ENCODE results near the gene OR8K5. TPM values are rescaled to one million over a fixed set of nuclear protein-coding genes. Genes with fewer than 3 reads are reported as not detected.

Gene OR8K5
- total and polyA plus RNA-seq, 2 donors (not counting 1 experiment from before 2014, with no cell fraction given), result not detected

DNA sequence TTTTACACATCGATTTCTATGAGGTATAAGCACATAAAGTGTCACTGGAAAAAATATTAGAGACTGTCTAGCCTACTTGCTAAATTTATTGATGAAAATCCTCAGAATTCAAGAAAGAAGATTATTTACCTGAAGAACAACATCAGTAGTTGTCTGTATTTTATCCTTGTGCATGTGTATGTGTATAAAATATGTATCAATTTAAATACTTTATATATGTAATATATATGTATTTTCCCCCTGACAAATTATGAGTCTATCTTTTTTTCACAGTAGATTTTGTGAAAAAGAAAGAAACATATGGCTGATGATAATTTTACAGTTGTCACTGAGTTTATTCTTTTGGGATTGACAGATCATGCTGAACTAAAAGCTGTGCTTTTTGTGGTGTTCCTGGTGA, 16.2 kb upstream of the OR8K5 start, which contains the start of gene OR5J2:
OR5J2 (plus strand) TSS at position 301 of the 400 bp plus-strand sequence; CDS start at position 301, 0 bp downstream.
- CTCF ChIA-PET, result no interaction called here
- no peak within 1 kb of the TSS for H3K4me3 Mint-ChIP-seq
- no peaks in the 10 kb centered on the region for H3K4me1 Mint-ChIP-seq
- H3K9ac ChIP-seq (ENCODE audit: low read length), result no peak within 1 kb of the TSS
- no peak for TF ChIP-seq EZH2 (IDR thresholded peaks at IDR 0.05; ENCODE audit: borderline replicate concordance, insufficient read depth, low read depth, low read length, poor library complexity, severe bottlenecking)
- TF ChIP-seq, protein P1, sequence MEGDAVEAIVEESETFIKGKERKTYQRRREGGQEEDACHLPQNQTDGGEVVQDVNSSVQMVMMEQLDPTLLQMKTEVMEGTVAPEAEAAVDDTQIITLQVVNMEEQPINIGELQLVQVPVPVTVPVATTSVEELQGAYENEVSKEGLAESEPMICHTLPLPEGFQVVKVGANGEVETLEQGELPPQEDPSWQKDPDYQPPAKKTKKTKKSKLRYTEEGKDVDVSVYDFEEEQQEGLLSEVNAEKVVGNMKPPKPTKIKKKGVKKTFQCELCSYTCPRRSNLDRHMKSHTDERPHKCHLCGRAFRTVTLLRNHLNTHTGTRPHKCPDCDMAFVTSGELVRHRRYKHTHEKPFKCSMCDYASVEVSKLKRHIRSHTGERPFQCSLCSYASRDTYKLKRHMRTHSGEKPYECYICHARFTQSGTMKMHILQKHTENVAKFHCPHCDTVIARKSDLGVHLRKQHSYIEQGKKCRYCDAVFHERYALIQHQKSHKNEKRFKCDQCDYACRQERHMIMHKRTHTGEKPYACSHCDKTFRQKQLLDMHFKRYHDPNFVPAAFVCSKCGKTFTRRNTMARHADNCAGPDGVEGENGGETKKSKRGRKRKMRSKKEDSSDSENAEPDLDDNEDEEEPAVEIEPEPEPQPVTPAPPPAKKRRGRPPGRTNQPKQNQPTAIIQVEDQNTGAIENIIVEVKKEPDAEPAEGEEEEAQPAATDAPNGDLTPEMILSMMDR (IDR thresholded peaks at IDR 0.05), result no peak
- no peak within 1 kb of the TSS for H3K27ac ChIP-seq (ENCODE audit: low read length in 2 of 2)
- intact Hi-C loops (cut with micrococcal nuclease), result no loop called here
- no peaks in the 10 kb centered on the region for H3K9me3 Mint-ChIP-seq (ENCODE audit: insufficient read depth)
- H3K4me2 ChIP-seq (replicated peaks; ENCODE audit: low read depth, low read length, poor library complexity, severe bottlenecking), result no peak within 1 kb of the TSS
- H3K79me2 ChIP-seq (ENCODE audit: control insufficient read depth, insufficient read depth, low read length), result no peaks in the 10 kb centered on the region
- no peak within 1 kb of the TSS for H3K27ac Mint-ChIP-seq
- peaks cover 0 to 6% (median 2%) of the 10 kb centered on the region in 3 donors for H3K9me3 ChIP-seq (ENCODE audit: control extremely low read depth in 1 of 3, control insufficient read depth in 2 of 3, insufficient read depth in 1 of 3, low read length in 2 of 3)
- no peaks in the 10 kb centered on the region for H3K27me3 ChIP-seq (replicated peaks in 1 of 4; ENCODE audit: control extremely low read depth in 1 of 4, control insufficient read depth in 3 of 4, insufficient read depth in 4 of 4, low read length in 3 of 4)
- no peaks in the 10 kb centered on the region for H3K27me3 Mint-ChIP-seq
- POLR2A ChIA-PET, result no interaction called here
- no peak within 1 kb of the TSS for H2AFZ ChIP-seq (ENCODE audit: insufficient read depth, low read depth, low read length, poor library complexity, severe bottlenecking)
- H3K4me3 ChIP-seq (ENCODE audit: control extremely low read depth in 1 of 5, extremely low read depth in 1 of 5, insufficient read depth in 1 of 5, low read depth in 2 of 5, low read length in 4 of 5), result no peak within 1 kb of the TSS
- H3K36me3 ChIP-seq (replicated peaks in 1 of 2; ENCODE audit: control extremely low read depth in 1 of 2, control insufficient read depth in 1 of 2, extremely low read depth in 1 of 2, insufficient read depth in 2 of 2, low read length in 1 of 2), result no peaks in the 10 kb centered on the region
- WGBS (ENCODE audit: insufficient coverage), result no CpG with 5 or more reads among the region's 1 CpG
- H3K4me1 ChIP-seq (ENCODE audit: control insufficient read depth in 2 of 2, insufficient read depth in 2 of 2, low read length in 2 of 2), result no peaks in the 10 kb centered on the region
- ATAC-seq (ENCODE audit: low read depth) (no peak), DNase-seq (no peak)
- no peaks in the 10 kb centered on the region for H4K20me1 ChIP-seq (ENCODE audit: control insufficient read depth, insufficient read depth, low read length, poor library complexity, severe bottlenecking)

DNA sequence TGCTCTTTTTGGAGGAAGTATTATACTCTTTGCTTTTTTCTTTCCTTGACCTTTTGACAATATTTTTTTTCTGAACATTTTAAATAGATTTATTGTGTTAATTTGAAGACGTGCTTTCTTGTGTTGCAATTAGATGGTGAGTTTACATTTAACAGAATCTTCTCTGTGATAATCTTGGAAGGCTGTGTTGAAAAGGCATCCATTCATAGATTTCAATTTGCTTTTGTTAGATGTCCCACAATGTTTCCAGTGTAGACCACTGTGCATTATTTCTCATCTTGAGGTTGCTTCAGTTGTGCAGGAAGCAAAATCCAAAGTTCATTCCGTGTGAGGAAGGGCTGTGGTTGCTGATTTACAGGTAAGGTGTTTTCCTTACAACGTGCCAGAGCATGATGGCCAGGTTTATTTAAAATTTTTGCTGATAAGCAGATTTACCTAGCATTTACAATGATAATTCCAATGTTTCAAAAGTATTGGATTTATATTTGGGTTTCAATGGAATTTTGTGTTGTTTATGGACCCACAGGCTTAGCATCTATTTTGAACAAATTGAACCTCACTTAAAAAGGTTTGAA, 12.2 kb upstream of the OR8K5 start:
- Mint-ChIP-seq H3K27me3 (no peaks in the 10 kb centered on the region), H3K27ac (no peak overlapping the region), H3K4me3 (no peak overlapping the region), H3K9me3 (ENCODE audit: insufficient read depth) (peaks cover 3% of the 10 kb centered on the region), H3K4me1 (no peaks in the 10 kb centered on the region)
- Histone ChIP-seq H3K4me3 (ENCODE audit: control extremely low read depth in 1 of 5, extremely low read depth in 1 of 5, insufficient read depth in 1 of 5, low read depth in 2 of 5, low read length in 4 of 5) (no peak overlapping the region), H3K36me3 (replicated peaks in 1 of 2; ENCODE audit: control extremely low read depth in 1 of 2, control insufficient read depth in 1 of 2, extremely low read depth in 1 of 2, insufficient read depth in 2 of 2, low read length in 1 of 2) (no peaks in the 10 kb centered on the region), H3K9ac (ENCODE audit: low read length) (no peak overlapping the region), H4K20me1 (ENCODE audit: control insufficient read depth, insufficient read depth, low read length, poor library complexity, severe bottlenecking) (no peaks in the 10 kb centered on the region), H3K4me2 (replicated peaks; ENCODE audit: low read depth, low read length, poor library complexity, severe bottlenecking) (no peak overlapping the region), H3K9me3 (ENCODE audit: control extremely low read depth in 1 of 3, control insufficient read depth in 2 of 3, insufficient read depth in 1 of 3, low read length in 2 of 3) (peaks cover 0 to 6% (median 0%) of the 10 kb centered on the region in 3 donors), H3K27ac (ENCODE audit: low read length in 2 of 2) (no peak overlapping the region), H3K79me2 (ENCODE audit: control insufficient read depth, insufficient read depth, low read length) (no peaks in the 10 kb centered on the region), H3K27me3 (replicated peaks in 1 of 4; ENCODE audit: control extremely low read depth in 1 of 4, control insufficient read depth in 3 of 4, insufficient read depth in 4 of 4, low read length in 3 of 4) (no peaks in the 10 kb centered on the region), H3K4me1 (ENCODE audit: control insufficient read depth in 2 of 2, insufficient read depth in 2 of 2, low read length in 2 of 2) (no peaks in the 10 kb centered on the region), H2AFZ (ENCODE audit: insufficient read depth, low read depth, low read length, poor library complexity, severe bottlenecking) (no peak overlapping the region)
- ChIA-PET POLR2A (no interaction called here), CTCF (no interaction called here)
- TF ChIP-seq, protein P1 (IDR thresholded peaks at IDR 0.05), result no peak
- TF ChIP-seq EZH2 (IDR thresholded peaks at IDR 0.05; ENCODE audit: borderline replicate concordance, insufficient read depth, low read depth, low read length, poor library complexity, severe bottlenecking), result no peak
- no peak for DNase-seq
- WGBS (ENCODE audit: insufficient coverage), result 50% methylated on average over 1 of the region's 3 CpGs
- intact Hi-C loops (cut with micrococcal nuclease), result no loop called here
- ATAC-seq (ENCODE audit: low read depth), result no peak
